Stimulated activated CD4-positive, alpha-beta T cell treated with anti-CD3 and anti-CD28 coated beads, Interleukin-15, amount 100 ng/mL, for 1 hour (primary cell): ENCODE results near the gene NSRP1.
"Not testable (repeated sequence)": the region's sequence is repeated elsewhere in the genome, so short reads cannot be mapped to it uniquely, and the experiment has no call there.

Experiments
- DNase-seq, 2 donors: peaks; one replicate each; pipeline ENCODE4 v3.0.0-alpha.2; 2020; ENCODE audit warnings: low read depth in 1 of 2, low spot score in 1 of 2

The NSRP1 gene, protein sequence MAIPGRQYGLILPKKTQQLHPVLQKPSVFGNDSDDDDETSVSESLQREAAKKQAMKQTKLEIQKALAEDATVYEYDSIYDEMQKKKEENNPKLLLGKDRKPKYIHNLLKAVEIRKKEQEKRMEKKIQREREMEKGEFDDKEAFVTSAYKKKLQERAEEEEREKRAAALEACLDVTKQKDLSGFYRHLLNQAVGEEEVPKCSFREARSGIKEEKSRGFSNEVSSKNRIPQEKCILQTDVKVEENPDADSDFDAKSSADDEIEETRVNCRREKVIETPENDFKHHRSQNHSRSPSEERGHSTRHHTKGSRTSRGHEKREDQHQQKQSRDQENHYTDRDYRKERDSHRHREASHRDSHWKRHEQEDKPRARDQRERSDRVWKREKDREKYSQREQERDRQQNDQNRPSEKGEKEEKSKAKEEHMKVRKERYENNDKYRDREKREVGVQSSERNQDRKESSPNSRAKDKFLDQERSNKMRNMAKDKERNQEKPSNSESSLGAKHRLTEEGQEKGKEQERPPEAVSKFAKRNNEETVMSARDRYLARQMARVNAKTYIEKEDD

DNA sequence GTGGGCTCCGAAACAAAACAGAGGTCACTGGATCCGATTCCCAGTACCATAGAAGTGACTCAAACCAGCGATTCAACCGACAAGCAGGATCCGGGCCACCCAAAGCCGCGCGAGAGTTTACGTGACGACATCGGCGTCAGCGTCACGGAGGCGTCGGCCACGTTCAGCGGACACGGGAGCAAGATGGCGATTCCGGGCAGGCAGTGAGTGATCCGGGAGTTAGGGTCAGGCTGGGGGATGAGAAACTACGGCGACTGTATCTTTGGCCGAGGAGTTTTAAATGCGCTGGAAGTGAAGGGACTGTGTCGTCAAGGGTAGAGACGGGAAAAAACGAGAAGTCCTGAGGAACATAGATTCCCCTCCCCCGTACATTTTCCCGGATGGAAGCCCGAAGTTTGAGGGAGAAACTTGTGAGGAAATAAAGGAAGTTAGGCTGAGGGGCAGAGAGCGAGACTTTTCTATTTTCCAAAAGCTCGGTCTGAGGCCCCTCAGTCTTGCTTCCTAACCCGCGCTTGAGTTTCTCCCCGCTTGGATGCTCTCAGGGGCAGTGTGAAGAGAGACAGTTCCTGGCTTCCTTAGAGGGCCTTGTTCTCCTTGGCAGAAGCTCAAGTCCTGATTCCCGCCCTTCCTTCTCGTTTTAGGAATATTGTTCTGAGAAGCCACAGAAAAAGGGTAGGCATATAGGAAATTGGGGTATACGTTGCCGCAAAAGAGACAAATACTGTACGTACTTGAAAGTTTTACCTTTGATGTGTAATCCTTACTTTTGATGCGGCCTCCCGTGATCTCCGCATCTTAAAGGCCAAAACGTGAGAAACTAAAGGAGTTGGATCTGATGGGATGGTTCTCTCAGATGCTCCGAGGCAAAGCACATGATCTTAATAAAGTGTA lies at the start of gene NSRP1:
NSRP1 (plus strand) TSS at position 156 of the 891 bp plus-strand sequence; CDS start at position 184, 28 bp downstream.
- DNase-seq: peak; percentile 80 to 88

DNA sequence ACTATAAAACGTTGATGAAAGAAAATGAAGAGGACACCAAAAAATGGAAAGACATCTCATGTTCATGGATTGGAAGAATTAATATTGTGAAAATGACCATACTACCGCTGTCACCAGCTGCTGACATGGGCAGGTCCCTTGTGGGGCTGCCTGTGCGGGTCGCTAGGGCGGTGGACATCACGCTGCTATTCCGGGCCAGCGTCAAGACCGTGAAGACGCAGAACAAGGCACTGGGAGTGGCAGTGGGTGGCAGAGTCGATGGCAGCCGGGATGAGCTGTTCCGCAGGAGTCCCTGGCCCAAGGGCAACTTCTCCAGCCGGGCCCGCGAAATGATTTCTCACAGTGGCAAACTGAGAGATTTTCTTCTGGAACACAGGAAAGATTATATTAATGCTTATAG lies 48.2 kb upstream of the NSRP1 start:
- no peak for DNase-seq

DNA sequence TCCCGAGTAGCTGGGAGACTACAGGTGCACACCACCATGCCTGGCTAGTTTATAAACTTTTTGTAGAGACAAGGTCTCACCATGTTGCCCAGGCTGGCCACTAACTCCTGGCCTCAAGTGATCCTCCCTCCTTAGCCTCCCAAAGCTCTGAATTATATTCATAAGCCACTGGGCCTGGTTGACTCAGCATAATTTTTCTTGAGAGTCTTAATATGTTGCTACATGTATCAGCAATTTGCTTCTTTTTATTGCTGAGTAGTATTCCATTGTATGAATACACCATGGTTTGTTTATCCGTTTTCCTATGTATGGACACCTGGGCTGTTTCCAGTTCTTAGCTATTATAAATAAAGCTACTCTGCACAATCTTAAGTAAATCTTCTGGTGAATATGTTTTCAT lies 42.4 kb upstream of the NSRP1 start:
- no peak for DNase-seq

DNA sequence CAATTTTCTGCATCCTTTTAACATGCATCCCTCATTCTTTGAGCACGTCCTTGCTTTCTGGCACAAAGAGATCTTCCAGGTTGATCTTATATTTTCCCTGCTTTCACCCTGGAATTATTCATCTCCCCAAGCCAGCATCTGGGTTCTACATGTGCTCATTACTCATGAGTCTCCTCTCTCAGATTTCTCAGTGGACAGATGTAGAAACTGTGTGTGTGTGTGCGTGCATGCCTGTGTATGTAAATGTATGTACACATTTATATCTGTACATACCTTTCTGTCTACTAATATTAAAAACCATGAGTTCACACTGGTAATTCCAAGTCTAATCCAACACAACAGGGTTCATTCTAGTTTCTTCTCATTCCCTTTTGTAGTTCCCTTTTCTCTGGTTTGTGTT lies 41.9 kb upstream of the NSRP1 start:
- DNase-seq: no peak

DNA sequence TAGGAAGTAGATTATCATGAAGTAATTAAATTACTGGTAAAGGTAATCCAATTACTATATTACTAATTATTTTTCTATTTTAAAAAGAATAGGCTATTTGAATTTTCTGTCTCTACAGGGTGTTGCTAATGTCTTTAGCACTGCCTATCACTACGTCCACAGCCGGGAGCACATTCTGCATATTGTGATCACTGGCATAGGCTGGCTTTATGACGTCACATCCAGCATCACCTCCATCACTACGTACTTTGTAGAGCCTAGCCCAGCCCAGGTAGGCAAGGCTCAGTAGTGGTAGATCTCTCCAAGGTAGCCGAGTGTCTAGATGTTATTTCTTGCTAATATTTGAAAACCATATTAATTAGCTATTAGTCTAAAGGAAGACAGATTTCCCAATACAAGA lies 33.8 kb upstream of the NSRP1 start:
- no peak for DNase-seq

DNA sequence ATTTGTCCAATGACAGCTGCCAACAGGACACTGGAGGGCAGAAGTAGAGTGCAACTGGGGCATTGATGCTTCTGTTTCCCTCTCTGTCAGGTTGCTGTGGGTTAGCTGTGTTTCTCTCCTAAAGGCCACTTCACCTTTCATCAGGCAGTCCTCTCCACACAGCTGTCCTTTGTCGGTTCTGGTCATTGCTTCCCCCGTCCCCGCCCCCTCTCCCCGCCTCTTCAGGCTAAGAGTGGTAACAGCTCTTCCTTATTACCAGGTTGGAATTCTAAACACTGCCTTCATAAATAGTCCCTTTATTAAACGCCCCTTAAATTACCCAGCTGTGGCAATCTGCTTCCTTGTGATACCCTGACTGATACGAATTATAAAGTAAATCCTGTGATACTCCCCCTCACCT lies 31.8 kb upstream of the NSRP1 start:
- DNase-seq: no peak

DNA sequence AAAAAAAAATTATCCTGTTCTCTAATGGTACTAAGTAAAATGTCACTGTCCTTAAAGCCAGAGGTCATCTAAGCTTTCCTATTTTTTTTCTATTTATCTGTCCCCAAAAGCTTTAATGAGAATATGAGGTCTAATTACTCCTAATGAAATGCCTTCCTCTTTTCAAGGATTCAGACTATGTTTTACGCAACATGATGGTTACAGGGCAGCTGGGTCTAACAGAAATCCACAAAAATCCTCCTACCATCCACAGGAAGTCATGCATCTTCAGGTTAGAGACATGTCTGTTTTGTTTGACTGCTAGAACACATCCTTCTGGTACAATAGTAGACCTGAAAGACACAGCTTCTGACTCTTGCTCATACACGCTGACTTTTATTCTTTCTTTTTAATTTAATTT lies 29.7 kb upstream of the NSRP1 start:
- DNase-seq: no peak

DNA sequence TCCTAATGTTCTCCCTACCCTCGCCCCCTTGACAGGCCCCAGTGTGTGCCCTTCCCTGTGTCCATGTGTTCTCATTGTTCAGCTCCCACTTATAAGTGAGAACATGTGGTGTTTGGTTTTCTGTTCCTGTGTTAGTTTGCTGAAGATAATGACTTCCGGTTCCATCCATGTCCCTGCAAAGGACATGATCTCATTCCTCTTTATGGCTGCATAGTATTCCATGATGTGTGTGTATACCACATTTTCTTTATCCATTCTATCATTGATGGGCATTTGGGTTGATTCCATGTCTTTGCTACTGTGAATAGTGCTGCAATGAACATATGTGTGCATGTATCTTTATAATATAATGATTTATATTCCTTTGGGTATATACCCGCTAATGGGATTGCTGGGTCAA lies 29.2 kb upstream of the NSRP1 start:
- not testable (repeated sequence) for DNase-seq

DNA sequence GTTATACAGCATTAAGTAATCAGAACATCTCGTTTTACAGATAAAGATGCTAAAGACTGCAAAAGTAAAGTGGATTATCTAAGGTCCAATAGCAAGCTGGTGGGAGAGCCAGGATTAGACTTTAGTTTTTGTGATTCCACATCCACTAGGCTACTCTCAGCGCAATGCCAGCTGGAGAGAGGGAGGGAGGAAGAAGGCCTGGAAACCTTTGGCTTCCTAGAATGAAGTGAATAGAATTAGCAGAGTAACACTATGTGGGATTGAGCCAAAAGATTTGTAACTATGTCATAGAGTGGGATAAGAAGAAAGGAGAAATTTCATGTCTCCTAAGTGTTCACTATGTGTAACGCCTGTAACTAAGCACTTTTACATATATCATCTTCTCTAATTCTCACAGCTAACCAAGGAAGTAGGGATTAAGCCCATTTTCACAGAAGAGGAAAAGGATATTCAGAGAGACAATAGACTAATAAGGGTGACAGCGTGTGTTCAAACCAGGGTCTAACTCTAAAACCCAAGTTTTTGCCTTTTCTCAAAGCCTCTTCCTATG lies 25.4 kb upstream of the NSRP1 start:
- DNase-seq: no peak

DNA sequence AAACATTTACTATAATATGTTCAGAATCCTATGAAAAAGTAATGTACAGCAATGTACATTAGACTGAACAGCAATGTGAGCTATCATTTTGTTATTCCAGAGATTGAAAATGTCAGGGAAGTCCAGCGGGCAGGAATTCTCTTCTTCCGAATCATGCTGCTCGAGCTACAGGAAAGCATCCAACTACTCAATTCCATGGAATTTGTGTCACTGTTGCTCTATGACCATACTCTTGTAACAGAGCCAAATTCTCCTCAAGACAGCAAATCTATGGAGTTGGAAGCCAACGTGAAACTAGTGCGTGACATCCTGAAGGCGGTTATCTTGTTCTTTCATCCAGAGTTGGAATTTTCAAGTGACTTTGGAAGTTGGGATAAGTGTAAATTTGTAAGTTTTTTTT lies 24.8 kb upstream of the NSRP1 start:
- no peak for DNase-seq

DNA sequence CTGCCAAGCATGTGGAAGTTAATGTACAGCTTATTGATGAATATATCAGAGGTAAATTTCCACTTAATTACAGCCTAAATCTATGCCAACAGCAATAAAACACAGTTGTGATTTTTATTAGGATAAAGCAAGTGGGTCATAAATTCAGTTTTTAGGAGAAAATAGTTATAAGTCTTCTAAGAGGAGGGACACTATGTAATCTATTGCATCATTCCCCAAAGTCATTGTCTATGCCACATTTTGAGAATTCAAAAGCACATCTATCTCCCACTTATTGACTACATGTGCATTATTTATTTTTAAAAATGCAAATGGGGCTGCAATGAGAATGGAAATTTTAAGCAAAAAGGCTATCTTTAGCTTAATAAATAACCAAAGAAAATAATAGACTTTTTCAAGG lies 23.7 kb upstream of the NSRP1 start:
- no peak for DNase-seq

DNA sequence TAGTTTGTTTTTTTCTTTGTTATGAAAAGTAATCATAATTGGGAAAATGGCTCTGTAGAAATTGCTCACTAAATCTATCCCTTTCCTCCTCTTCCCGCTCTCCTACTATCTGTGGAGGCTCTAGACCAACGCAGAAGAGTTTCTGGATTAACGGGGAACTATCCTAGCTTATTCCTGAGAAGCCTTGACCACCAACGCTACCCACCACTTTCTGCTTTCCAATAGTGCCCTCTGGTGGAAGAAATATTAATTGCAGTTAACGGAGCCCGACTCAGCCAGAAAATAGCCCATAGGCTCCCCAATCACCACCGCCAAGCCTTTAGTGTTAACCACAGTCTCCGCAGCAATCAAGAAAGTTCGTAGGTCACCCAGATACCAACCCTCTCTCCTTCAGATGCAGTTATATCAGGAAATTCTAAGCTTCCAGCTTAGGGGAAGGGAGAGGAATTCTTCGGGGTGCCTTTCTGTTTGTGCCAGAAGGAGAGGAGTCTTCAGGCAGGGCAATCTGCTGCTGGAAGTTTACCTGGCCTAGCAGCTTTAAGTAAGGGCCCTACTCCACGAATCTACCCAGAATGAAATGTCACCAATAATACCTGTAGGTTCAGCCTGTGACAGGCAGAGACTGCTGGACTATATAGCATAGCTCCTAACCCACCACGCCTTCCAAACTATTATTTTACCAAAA lies 23.0 kb upstream of the NSRP1 start:
- peak in 1 of 2 donors; percentile 8 for DNase-seq

DNA sequence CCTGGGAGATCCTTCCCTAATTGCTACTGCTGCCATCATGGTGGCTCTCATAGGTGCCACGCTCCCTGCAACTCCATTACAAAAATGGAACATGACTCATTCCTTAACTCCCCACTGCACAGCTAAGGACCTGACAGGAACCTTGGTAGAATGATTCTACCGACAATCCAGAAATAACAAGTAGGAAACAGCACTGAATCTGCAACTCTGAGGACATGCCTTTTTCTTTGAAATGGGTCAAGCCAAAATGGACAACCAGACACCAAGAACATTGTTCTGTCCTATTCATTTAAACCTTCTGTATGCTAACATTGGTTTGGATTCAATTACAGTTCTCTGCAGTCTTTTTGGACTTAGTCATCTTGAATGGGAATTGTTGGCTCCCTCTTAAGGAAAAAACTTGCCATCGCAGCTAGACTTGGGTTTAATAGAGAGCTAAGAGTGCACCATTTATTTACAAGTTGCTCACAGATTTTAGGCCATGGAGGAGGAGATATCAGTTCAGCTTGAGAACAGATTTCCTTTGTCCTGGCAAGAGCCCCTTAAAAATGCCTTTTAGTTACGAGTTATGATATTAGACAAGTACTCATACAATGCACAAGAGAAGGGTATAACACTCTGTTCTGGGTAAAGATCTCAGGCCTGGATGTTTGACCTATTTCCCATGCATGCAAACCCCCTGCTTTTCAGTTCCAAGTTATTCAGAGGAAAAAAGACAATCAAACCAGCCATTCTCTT lies 20.9 kb upstream of the NSRP1 start:
- DNase-seq: no peak

DNA sequence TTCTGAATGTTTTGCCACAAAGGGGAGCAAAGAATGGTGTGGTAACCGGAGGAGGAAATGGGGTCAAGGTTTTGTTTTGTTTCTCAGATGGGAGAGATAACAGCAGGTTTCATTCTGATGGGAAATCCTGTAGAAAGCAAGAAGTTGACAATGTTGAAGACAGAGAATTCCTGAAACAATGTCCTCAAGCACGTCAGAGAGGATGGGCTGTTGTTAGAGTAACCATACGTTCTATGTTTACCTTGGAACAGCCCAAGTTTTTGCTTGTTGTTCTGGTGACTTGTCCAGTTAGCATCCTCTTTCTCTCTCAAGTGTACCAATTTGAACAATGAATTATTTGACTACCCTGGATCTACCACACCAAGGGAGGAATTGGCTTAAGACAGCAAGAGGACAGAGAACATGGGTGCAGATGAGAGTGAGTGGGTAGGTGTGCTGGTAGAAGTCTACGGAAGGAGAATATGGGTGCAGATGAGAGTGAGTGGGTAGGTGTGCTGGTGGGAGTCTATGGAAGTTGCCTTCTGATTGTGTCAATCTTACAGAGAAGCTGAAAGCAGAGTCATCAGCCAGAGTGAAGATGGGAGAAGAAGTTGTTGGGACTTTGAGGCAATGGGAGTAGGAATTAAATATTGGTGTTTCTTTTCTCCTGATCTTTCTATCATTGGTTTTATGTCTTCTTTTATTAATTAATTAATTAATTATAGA lies 14.8 kb upstream of the NSRP1 start:
- DNase-seq: no peak

DNA sequence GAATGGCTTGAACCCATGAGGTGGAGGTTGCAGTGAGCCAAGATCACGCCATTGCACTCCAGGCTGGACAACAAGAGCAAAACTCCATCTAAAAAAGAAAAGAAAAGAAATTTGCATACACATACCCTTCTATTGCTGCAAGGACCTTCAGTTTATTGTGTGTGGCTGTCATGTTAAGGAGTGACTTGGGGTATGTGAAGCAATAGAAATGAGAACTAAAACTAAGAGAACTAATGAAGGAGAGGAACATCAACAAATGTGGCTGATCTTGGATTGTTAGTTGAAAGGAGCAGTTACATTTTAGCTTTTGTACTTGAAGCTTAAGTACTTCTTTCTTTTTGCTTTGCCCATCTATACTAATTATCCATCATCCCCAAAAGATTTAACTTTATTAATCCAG lies 12.7 kb upstream of the NSRP1 start:
- DNase-seq: no peak

DNA sequence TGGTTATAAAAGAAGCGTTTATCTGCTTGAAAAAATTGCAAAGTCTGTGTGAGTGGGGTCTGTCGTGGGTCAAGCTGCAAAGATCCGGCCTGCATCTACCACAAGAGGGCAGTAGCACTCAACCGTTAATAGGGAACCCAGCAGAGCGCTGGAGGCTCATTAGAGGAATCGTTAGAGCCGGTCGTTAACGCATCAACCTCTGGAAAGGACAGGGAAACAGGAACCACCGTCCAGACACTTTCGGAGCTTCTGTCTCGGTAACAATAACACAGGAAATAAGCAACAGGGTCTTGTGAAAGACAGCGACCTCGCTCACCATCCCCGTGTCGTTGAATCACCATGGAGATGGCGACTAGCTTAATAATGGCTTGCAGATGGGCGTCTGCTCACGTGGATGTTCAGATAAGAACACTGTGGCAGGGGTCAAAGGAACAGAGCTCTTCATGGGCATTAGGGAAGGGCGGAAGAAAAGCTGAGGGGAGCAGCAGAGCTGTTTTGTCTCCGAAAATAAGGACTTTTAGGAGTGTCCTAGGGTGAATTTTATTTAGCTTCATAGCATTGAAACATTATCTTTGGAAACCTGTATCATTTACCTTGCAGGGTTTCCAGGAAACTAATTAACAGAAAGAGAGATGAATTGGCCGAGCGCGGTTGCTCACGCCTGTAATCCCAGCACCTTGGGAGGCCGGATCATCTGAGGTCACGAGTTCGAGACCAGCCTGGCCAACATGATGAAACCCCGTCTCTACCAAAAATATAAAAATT lies 11.9 kb upstream of the NSRP1 start:
- peak; percentile 39 to 42 for DNase-seq

DNA sequence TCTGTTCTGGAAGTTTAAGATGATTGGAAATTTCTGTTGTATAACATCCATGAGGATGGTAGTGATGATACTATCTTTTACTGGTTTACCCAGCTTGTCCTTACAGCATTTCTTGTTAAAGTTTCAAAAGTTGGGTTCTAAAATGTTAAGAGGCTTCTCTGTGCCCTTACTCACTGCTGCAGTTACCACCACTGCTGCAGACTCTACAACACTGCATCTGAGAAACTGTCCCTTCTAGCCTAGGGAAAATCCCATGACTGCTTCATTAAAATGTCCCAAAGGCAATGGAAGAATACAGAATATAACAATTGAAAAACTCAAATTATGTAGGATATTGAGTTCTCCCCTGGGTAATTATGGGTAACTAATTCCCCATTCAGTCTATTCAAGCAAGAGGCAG lies 3.8 kb upstream of the NSRP1 start:
- no peak for DNase-seq

DNA sequence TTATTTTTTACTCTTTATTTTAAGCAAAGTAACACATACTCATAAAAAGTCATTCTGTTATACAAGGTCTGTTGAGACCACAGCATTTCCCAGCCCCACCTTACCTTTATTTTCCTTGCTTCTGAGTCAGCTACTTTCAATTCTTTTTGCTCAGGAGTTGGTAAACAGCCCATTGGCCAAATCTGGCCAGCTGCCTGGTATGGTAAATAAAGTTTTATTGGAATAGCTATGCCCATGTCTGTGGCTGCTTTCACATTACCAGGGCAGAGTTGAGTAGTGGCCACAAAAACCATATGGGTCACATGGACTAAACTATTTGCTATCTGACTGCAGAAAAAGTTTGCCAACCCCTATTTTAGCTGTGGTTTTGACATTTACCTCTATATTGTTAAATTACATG lies 3.4 kb upstream of the NSRP1 start:
- no peak for DNase-seq

DNA sequence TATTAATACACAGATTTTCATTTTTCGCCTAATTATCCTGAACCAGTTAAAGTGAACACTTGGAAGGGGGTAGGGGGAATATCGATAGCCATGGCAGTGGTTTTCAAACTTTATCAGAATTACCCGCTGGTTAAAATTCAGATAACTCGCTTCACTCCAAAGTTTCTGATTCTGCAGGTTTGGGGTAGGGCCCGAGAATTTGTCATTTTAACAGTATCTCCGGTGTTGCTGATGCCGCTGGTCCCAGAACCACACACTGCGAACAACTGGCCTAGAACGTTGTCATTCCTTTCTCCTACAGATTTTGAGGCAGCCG lies 313 bp upstream of the NSRP1 start:
- no peak for DNase-seq
